ENCODE measurements around the gene MICA. TPM values are rescaled to one million over a fixed set of nuclear protein-coding genes. Genes with fewer than 3 reads are reported as not detected.

Gene MICA
- polyA plus RNA-seq (ENCODE audit: low read depth in 6 of 6) = 1 to 10 TPM; 3.6 to 6.3 (median 4.4) TPM

GRCh38 chr6:31403283-31404060 is at the start of gene MICA:
Gene MICA, plus strand, starts transcription at chr6:31403595. Its CDS starts 38 bp downstream, at chr6:31403633.
- Mint-ChIP-seq H3K27ac (peak within 1 kb of the TSS; percentile 44 to 93 (median 81)), H3K36me3 (no peaks in the 10 kb centered on the region), H3K4me1 (peaks cover 68 to 86% (median 77%) of the 10 kb centered on the region in 3 donors), H3K9me3 (no peaks in the 10 kb centered on the region), H3K4me3 (peak within 1 kb of the TSS; percentile 79 to 99 (median 89)), H3K27me3 (no peaks in the 10 kb centered on the region)
- DNase-seq (peak; percentile 64), ATAC-seq (ENCODE audit: low read depth in 2 of 2) (peak; percentile 27 to 45)

GRCh38 chr6:31354158-31354863 is 49.1 kb upstream of the MICA start:
- Mint-ChIP-seq H3K9me3 (peaks cover 0 to 4% (median 0%) of the 10 kb centered on the region in 7 donors), H3K27me3 (no peaks in the 10 kb centered on the region), H3K4me1 (peaks cover 75 to 89% (median 87%) of the 10 kb centered on the region in 3 donors), H3K27ac (peak overlapping the region in 5 of 6 donors; percentile 82 to 100 (median 95)), H3K4me3 (peak overlapping the region; percentile 89 to 99 (median 96)), H3K36me3 (peaks cover 20 to 38% of the 10 kb centered on the region in 2 donors)
- ATAC-seq (ENCODE audit: low read depth in 2 of 2) (no peak), DNase-seq (peak; percentile 19)

GRCh38 chr6:31354864-31355582 is 48.4 kb upstream of the MICA start:
- Mint-ChIP-seq H3K27ac (peak overlapping the region; percentile 91 to 100 (median 97)), H3K4me3 (peak overlapping the region; percentile 89 to 99 (median 96)), H3K36me3 (peaks cover 20 to 38% of the 10 kb centered on the region in 2 donors), H3K27me3 (no peaks in the 10 kb centered on the region), H3K9me3 (peaks cover 0 to 4% (median 0%) of the 10 kb centered on the region in 7 donors), H3K4me1 (peaks cover 74 to 84% (median 83%) of the 10 kb centered on the region in 3 donors)
- ATAC-seq (ENCODE audit: low read depth in 2 of 2) = no peak
- no peak for DNase-seq

DNA sequence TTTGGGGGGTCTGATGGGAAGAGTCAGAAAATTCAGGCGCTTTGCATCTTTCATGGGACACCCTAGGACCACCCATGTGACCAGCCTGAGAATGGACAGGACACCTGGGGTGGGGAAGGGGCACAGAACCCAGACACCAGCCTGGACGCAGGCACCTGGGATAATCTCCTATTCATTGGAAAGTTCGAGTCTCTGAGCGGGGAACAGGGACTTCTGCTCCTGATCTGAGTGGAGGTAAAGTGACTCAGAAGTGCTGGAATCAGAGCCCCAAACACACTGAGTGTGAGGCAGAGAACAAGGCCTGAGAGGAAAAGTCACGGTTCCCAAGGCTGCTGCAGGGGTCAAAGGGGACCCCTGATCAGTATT is 47.8 kb upstream of the MICA start:
- no peak for DNase-seq
- Mint-ChIP-seq H3K27me3 (peaks cover 0 to under 1% (median 0%) of the 10 kb centered on the region in 3 donors), H3K36me3 (peaks cover 20 to 39% of the 10 kb centered on the region in 2 donors)

DNA sequence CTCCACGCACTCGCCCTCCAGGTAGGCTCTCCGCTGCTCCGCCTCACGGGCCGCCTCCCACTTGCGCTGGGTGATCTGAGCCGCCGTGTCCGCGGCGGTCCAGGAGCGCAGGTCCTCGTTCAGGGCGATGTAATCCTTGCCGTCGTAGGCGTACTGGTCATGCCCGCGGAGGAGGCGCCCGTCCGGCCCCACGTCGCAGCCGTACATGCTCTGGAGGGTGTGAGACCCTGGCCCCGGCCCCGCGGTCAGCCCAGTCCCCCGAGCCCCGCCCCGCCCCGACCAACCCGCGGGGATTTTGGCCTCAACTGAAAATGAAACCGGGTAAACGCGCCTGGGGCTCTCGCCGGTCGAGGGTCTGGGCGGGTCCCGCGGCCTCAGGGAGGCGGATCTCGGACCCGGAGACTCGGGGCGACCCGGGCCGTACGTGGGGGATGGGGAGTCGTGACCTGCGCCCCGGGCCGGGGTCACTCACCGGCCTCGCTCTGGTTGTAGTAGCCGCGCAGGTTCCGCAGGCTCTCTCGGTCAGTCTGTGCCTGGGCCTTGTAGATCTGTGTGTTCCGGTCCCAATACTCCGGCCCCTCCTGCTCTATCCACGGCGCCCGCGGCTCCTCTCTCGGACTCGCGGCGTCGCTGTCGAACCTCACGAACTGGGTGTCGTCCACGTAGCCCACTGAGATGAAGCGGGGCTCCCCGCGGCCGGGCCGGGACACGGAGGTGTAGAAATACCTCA is 47.0 kb upstream of the MICA start:
- Mint-ChIP-seq H3K36me3 (peaks cover 20 to 45% of the 10 kb centered on the region in 2 donors), H3K27me3 (peaks cover 0 to 6% (median 0%) of the 10 kb centered on the region in 3 donors), H3K27ac (peak overlapping the region; percentile 99 to 100 (median 100)), H3K4me3 (peak overlapping the region; percentile 91 to 99 (median 96)), H3K4me1 (peaks cover 61 to 70% (median 70%) of the 10 kb centered on the region in 3 donors), H3K9me3 (peaks cover 0 to 5% (median 0%) of the 10 kb centered on the region in 7 donors)
- peak; percentile 8 to 15 for ATAC-seq (ENCODE audit: low read depth in 2 of 2)
- DNase-seq = peak; percentile 34

More for the DNA sequence above, 47.8 kb upstream of the MICA start:
- H3K9me3 Mint-ChIP-seq = peaks cover 0 to 4% (median 0%) of the 10 kb centered on the region in 7 donors
- peaks cover 69 to 78% (median 78%) of the 10 kb centered on the region in 3 donors for H3K4me1 Mint-ChIP-seq
- ATAC-seq (ENCODE audit: low read depth in 2 of 2) = no peak
- peak overlapping the region; percentile 89 to 99 (median 96) for H3K4me3 Mint-ChIP-seq
- H3K27ac Mint-ChIP-seq = peak overlapping the region; percentile 93 to 100 (median 97)

- peaks cover 0 to 6% (median 3%) of the 10 kb centered on the region in 3 donors for H3K27me3 Mint-ChIP-seq
- peaks cover 55 to 65% (median 63%) of the 10 kb centered on the region in 3 donors for H3K4me1 Mint-ChIP-seq
- peaks cover 20 to 45% of the 10 kb centered on the region in 2 donors for H3K36me3 Mint-ChIP-seq
- peak within 1 kb of the TSS; percentile 99 to 100 (median 100) for H3K27ac Mint-ChIP-seq
- peak within 1 kb of the TSS; percentile 91 to 99 (median 98) for H3K4me3 Mint-ChIP-seq
- ATAC-seq (ENCODE audit: low read depth in 2 of 2) (peak; percentile 76 to 82), DNase-seq (peak; percentile 84)
- peaks cover 0 to 10% (median 3%) of the 10 kb centered on the region in 7 donors for H3K9me3 Mint-ChIP-seq
Observed at GRCh38 chr6:31356946-31357466, 46.4 kb upstream of the MICA start, which contains the start of gene HLA-B. Gene HLA-B, minus strand, starts transcription at chr6:31357179. Its CDS starts 21 bp downstream, at chr6:31357158.

GRCh38 chr6:31357886-31358285 is 45.5 kb upstream of the MICA start:
- ATAC-seq (ENCODE audit: low read depth in 2 of 2) = no peak
- H3K4me1 Mint-ChIP-seq = peaks cover 46 to 57% (median 55%) of the 10 kb centered on the region in 3 donors
- peaks cover 20 to 38% of the 10 kb centered on the region in 2 donors for H3K36me3 Mint-ChIP-seq
- peaks cover 0 to 6% (median 4%) of the 10 kb centered on the region in 3 donors for H3K27me3 Mint-ChIP-seq
- DNase-seq = no peak
- H3K4me3 Mint-ChIP-seq = peak overlapping the region; percentile 91 to 99 (median 98)
- H3K9me3 Mint-ChIP-seq = peaks cover 0 to 11% (median 4%) of the 10 kb centered on the region in 7 donors
- peak overlapping the region; percentile 99 to 100 (median 100) for H3K27ac Mint-ChIP-seq

- H3K9me3 Mint-ChIP-seq = peaks cover 0 to 11% (median 4%) of the 10 kb centered on the region in 7 donors
- H3K27me3 Mint-ChIP-seq = peaks cover 0 to 6% (median 4%) of the 10 kb centered on the region in 3 donors
- DNase-seq = no peak
- H3K27ac Mint-ChIP-seq = peak overlapping the region; percentile 99 to 100 (median 100)
- H3K36me3 Mint-ChIP-seq = peaks cover 20 to 34% of the 10 kb centered on the region in 2 donors
- H3K4me1 Mint-ChIP-seq = peaks cover 42 to 52% (median 50%) of the 10 kb centered on the region in 3 donors
- no peak for ATAC-seq (ENCODE audit: low read depth in 2 of 2)
- peak overlapping the region; percentile 91 to 99 (median 98) for H3K4me3 Mint-ChIP-seq
Observed at GRCh38 chr6:31358302-31358701, 45.1 kb upstream of the MICA start.

DNA sequence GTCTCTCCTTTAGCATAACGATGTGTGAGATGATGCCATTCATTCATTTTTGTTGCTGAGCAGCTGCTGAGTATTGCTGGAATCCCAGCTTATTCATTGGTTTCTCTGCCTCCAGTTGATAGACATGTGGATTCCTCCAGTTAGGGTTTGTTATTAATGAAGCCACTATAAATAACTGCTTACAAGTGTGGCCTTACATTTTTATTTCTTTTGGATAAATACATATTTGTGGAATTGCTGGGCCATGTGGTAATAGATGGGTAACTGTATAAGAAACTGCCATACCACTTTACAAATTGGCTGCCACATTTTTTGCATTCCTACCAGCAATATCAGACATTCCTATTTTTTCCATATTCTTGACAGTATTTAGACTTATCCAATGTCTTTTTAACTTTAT is 43.8 kb upstream of the MICA start:
- peaks cover 0 to 11% (median 4%) of the 10 kb centered on the region in 7 donors for H3K9me3 Mint-ChIP-seq
- H3K27ac Mint-ChIP-seq = peak overlapping the region in 2 of 6 donors; percentile 80 to 99
- H3K27me3 Mint-ChIP-seq = peaks cover 0 to 6% (median 4%) of the 10 kb centered on the region in 3 donors
- H3K36me3 Mint-ChIP-seq = peaks cover 10 to 21% of the 10 kb centered on the region in 2 donors
- peak overlapping the region in 2 of 8 donors; percentile 15 to 20 for H3K4me3 Mint-ChIP-seq
- DNase-seq (no peak), ATAC-seq (ENCODE audit: low read depth in 2 of 2) (no peak)
- H3K4me1 Mint-ChIP-seq = peaks cover 29 to 40% (median 38%) of the 10 kb centered on the region in 3 donors

DNA sequence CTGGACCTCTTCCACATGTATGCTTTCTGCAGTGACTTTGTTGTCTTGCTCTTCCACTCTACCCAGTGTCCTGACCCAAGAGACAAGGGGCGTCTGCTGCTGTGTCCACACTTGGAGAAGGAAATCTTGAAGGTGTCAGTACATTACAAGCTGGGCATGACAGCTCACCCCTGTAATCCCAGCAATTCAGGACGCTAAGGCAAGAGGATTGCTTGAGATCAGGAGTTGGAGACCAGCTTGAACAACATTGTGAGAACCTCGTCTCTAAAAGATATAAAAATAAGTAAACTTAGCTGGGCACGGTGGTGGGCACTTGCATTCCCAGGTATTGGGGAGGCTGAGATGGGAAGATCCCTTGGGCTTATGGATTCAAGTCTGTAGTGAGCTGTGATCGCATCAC is 40.6 kb upstream of the MICA start:
- Mint-ChIP-seq H3K27me3 (peaks cover 5 to 10% (median 6%) of the 10 kb centered on the region in 3 donors), H3K4me1 (peaks cover 19 to 28% (median 24%) of the 10 kb centered on the region in 3 donors), H3K4me3 (no peak overlapping the region), H3K36me3 (peaks cover 0 to 7% of the 10 kb centered on the region in 2 donors), H3K27ac (peak overlapping the region in 1 of 6 donors; percentile 75), H3K9me3 (peaks cover 0 to 11% (median 4%) of the 10 kb centered on the region in 7 donors)
- DNase-seq (no peak), ATAC-seq (ENCODE audit: low read depth in 2 of 2) (no peak)

- Mint-ChIP-seq H3K9me3 (peaks cover 0 to 11% (median 4%) of the 10 kb centered on the region in 7 donors), H3K27ac (no peak overlapping the region), H3K4me1 (peaks cover 12 to 18% (median 14%) of the 10 kb centered on the region in 3 donors), H3K4me3 (no peak overlapping the region), H3K36me3 (peaks cover 0 to 7% of the 10 kb centered on the region in 2 donors), H3K27me3 (peaks cover 14 to 19% (median 17%) of the 10 kb centered on the region in 3 donors)
- ATAC-seq (ENCODE audit: low read depth in 2 of 2) (no peak), DNase-seq (no peak)
Observed at GRCh38 chr6:31363811-31364210, 39.6 kb upstream of the MICA start.
